Ureter (tissue), 1 donor: Measurements from ENCODE around the gene TCEANC. TPM values are rescaled to one million over a fixed set of nuclear protein-coding genes. Genes with fewer than 3 reads are reported as not detected.
"Not testable (repeated sequence)": the region's sequence is repeated elsewhere in the genome, so short reads cannot be mapped to it uniquely, and the experiment has no call there.

ENCODE experiments used
- DNase-seq: peaks from one replicate; pipeline ENCODE4 v3.0.0-alpha.2; 2020; ENCODE audit warnings: low spot score
- total RNA-seq: library from RNA; stranded (reverse); gene quantifications from one replicate; pipeline ENCODE4 v1.2.4, GENCODE V29; 2023
- donor health status: DM: yes; HTN: yes; CAD: no.

The TCEANC gene
- total RNA-seq, 1 donor from 2014 or later: 3.4 TPM

DNA sequence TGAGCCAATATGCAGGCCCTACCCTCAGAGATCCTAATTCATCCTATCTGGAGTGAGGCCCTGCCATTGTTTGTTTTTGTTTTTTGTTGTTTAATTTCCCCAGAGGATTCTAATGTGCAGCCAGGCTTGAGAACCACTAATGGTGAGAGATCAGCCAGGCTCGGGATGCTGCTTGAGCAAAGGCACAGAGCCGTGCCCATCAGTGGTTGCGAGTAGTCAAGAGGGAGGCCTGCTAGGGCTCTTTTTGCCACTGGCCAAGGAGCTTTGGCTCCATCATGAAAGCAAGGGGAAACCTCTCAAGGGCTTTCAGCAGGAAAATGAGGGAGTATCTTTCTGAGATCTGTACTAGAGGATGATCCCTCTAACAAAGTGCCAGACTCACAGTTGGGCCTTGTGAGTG is 2.7 kb downstream of the TCEANC start:
- no peak for DNase-seq

- no peak for DNase-seq
Observed at GRCh38 chrX:13658602-13659001, 5.7 kb downstream of the TCEANC start.

GRCh38 chrX:13659063-13659462 is 6.1 kb downstream of the TCEANC start:
- no peak for DNase-seq

DNA sequence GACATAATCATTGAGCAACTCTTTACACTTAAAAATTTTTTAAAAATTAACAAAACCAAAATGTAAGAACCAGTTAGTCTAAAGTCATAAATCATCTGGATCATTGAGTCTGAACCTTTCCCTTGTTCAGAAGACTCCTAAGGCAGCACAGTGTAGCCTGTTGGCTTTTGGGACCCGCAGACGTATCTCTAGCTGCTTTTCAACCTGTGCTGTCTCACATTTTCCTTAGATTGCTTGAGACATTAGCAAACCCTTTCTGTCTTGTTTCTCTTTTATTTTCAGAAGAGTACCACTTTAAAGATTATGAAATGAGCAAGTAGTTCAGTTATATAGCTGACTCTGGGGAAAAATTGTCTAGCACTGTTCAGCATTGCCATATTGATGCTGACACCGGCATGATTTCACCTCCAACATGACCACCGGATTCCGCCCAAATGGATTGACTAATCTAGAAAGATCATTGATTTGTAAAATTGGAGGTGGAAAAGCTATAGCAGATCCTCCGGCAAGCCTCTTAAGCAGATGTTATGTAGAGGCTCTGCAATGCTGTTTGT is 8.9 kb downstream of the TCEANC start:
- no peak for DNase-seq

- no peak for DNase-seq
Observed at GRCh38 chrX:13662355-13662791, 9.4 kb downstream of the TCEANC start.

DNA sequence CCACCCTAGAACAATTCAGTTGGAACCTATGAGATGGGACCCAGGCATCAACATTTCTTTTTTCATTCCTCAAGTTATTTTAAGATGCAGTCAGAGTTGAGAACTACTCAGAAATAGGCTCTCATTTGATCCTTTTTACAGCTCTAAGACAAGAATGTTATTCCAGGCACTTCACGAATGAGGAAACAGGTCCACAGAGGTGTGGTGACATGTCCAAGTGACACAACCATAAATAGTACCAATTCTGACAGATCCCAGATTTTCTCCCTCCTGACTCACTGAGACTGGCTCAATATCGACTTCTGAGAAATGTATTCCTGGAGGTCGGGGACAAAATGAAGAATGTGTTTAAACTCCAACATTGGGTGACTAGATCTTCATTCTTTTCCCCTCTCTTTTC is 11.1 kb downstream of the TCEANC start:
- no peak for DNase-seq

GRCh38 chrX:13666836-13667235 is 13.9 kb downstream of the TCEANC start:
- DNase-seq: no peak

GRCh38 chrX:13667919-13668318 is 15.0 kb downstream of the TCEANC start:
- DNase-seq: no peak

DNA sequence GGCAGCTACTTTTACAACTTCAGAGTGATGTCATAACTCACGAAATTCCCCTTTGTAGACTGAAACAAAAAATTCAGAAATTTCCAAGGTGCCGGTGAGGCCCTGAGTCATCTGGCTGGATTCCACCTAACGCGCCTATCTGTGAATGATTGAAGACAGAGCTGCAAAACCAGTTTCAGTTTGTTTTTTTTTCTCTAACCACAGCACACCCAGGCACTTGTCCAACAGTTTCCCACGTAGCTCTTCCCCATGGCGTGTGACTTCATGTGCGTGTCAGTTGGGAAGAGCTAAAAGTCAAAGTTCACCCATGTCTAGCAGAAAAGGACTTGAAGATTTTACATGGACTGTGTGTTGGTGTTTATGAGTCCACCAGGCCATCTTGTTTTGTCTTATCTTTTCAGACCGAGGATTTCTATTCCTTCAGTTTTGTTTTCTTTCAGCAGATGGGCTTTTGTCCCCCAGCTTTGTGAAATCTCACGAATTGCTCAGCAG is 16.4 kb downstream of the TCEANC start:
- peak; percentile 78 for DNase-seq

DNA sequence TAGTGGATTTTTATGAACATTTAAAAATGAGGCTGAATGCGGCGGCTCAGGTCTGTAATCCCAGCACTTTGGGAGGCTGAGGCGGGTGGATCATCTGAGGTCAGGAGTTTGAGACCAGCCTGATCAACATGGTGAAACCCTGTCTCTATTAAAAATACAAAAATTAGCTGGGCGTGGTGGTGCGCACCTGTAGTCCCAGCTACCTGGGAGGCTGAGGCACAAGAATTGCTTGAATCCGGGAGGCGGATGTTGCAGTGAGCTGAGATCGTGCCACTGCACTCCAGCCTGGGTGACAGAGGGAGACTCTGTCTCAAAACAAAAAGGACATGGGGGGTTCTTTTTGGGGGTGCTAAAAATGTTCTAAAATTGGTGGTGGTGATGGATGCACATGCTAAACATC is 16.8 kb downstream of the TCEANC start:
- DNase-seq: not testable (repeated sequence)

GRCh38 chrX:13670197-13670596 is 17.3 kb downstream of the TCEANC start:
- no peak for DNase-seq

DNA sequence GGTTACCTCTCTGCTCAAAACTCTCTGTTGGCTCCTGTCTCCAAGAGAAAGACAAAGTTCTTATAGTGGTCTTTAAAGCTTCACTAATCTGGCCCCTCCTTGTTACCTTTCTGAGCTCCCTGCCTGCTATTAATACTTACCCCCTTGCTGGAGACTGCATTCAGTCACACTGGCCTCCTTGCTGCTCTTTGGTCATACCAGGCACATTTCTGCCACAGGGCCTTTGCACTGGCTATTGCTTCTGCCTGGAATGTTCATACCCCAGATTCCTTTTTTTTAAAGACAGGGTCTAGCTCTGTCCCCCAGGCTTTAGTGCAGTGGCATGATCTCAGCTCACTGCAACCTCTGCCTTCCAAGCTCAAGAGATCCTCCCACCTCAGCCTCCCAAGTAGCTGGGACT is 20.1 kb downstream of the TCEANC start:
- no peak for DNase-seq

DNA sequence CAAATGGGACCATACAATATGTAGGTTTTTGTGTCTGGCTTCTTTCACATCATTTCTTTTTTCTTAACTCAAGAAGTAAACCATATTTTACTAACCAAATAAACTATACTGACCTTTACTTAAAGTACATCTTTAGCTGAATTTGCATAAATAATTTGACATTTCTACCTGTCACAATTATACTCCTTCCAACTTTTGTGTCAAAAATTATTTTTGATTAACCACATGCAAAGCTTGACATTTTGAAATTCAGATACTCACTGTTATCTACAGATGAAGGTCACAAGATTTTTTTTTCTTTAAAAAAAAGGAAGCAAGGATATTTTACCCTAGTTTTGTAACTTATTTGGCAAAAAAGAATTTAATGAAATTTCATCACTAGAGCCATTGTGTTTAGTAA is 23.9 kb downstream of the TCEANC start:
- DNase-seq: no peak

DNA sequence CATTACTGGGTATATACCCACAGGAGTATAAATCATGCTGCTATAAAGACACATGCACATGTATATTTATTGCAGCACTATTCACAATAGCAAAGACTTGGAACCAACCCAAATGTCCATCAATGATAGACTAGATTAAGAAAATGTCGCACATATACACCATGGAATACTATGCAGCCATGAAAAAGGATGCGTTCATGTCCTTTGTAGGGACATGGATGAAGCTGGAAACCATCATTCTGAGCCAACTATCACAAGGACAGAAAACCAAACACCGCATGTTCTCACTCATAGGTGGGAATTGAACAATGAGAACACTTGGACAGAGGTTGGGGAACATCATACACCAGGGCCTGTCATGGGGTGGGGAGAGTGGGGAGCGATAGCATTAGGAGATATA is 26.8 kb downstream of the TCEANC start:
- not testable (repeated sequence) for DNase-seq

GRCh38 chrX:13681595-13681994 is 28.7 kb downstream of the TCEANC start:
- no peak for DNase-seq

- DNase-seq: no peak
Observed at GRCh38 chrX:13684361-13684760, 31.4 kb downstream of the TCEANC start.

DNA sequence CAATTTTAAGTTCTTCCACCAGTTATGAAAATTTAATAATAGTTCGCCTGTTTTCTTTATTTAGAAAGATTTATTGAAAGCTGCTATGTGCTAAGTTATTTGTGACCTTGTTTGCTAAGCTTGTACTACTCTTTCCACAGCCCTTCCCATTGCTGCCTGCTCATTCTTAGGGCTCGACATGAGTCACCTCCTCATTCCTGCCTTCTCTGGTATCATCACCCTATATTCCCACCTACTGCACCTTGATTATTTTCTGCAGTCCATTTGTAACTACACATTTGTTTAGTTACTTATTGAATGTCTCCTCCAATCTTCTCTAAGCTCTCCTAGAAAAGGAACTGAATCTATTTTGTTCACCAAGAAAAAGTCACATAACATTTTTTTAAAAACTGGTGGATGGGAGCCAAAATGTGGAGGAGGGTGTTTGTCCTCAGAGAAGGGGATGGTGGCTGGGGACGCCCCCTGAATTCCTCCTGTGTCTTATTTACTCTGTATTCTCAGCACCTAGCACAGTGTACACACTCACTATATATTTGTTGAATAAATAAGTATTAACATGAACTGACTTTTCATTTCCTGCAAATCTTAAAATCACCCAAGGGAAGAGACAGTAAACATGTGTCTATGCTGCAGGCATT is 32.3 kb downstream of the TCEANC start:
- no peak for DNase-seq

GRCh38 chrX:13687203-13687602 is 34.3 kb downstream of the TCEANC start:
- no peak for DNase-seq

- no peak for DNase-seq
Observed at GRCh38 chrX:13688384-13688957, 35.5 kb downstream of the TCEANC start.

- DNase-seq: peak; percentile 89
Observed at GRCh38 chrX:13688958-13689740, 36.2 kb downstream of the TCEANC start, which contains the start of gene RAB9A. RAB9A (plus strand) TSS chrX:13689128; CDS start chrX:13708747, 19,619 bp downstream.

DNA sequence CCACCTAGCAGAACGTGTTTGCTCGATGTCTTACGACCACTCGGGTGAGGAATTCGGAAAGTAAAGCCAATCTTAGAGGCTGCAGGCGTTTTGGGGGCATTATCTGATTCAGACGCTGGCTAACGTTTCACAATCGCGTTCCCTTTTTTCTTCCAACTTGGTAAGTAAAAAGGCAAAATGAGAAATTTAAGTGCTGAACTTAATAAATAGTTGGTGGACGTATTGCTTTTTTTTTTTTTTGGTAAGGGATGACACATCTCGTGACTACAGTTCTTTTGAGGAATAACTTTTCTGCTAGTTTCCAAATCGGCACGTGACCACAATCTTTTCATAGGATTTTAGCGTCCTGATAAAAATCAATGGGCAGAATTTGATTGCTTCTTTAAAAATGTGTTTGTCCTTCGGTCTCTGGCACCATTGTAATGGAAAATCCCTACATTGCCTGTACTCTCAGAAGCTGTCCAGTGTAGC is 36.8 kb downstream of the TCEANC start:
- DNase-seq: no peak

- no peak for DNase-seq
Observed at GRCh38 chrX:13690836-13691235, 37.9 kb downstream of the TCEANC start.
